Keratinocyte (primary cell): Measurements from ENCODE around the gene RNF144B. TPM values are rescaled to one million over a fixed set of nuclear protein-coding genes. Genes with fewer than 3 reads are reported as not detected.

ENCODE experiments used
- DNase-seq: peaks from one replicate; pipeline ENCODE4 v3.0.0-alpha.2; 2011; ENCODE audit warnings: low read depth, missing footprints, low spot score
- FAIRE-seq: peaks from 2 replicates; lab custom pipeline; 2011; peaks lifted over from hg19 to GRCh38; lab: Jason Lieb, UNC
- H2AFZ ChIP-seq: 2 replicates; pipeline ENCODE4 v1.6.0; 2012; ENCODE audit warnings: low read length, control low read depth, inconsistent platforms; ENCODE audit not compliant: control insufficient read depth
- H3K27ac ChIP-seq: 2 replicates; pipeline ENCODE4 v1.5.1; 2011; ENCODE audit warnings: low read length; ENCODE audit not compliant: control insufficient read depth, insufficient read depth
- H3K27me3 ChIP-seq: 3 replicates; pipeline ENCODE4 v1.6.0; 2011; ENCODE audit warnings: low read length; ENCODE audit not compliant: control insufficient read depth, insufficient read depth; ENCODE audit errors: extremely low read depth
- H3K36me3 ChIP-seq, 2 experiments: 2 replicates in 1 of 2; 3 replicates in 1 of 2; pipeline ENCODE4 v1.5.1; 2011; ENCODE audit warnings: low read length in 2 of 2, mild to moderate bottlenecking in 1 of 2; ENCODE audit not compliant: control insufficient read depth in 2 of 2, insufficient read depth in 2 of 2; ENCODE audit errors: extremely low read depth in 1 of 2
- H3K4me1 ChIP-seq: 3 replicates; pipeline ENCODE4 v1.5.1; 2011; ENCODE audit warnings: low read length; ENCODE audit not compliant: control insufficient read depth, insufficient read depth; ENCODE audit errors: extremely low read depth
- H3K4me2 ChIP-seq: 3 replicates; pipeline ENCODE4 v1.6.0; 2011; ENCODE audit warnings: low read depth, low read length; ENCODE audit not compliant: control insufficient read depth, insufficient read depth; ENCODE audit errors: extremely low read depth
- H3K4me3 ChIP-seq, 3 experiments: fragments of 200-600 bp in 1 of 3; sonication (generic) in 1 of 3; 2 replicates in 2 of 3; 3 replicates in 1 of 3; pipeline ENCODE4 v1.5.1; 2011 to 2016; ENCODE audit warnings: low read length in 3 of 3, mild to moderate bottlenecking in 3 of 3, control low read depth in 2 of 3, inconsistent platforms in 1 of 3, low read depth in 1 of 3, mixed read lengths in 1 of 3, mixed run types in 1 of 3, moderate library complexity in 1 of 3; ENCODE audit not compliant: control insufficient read depth in 2 of 3, insufficient read depth in 2 of 3; ENCODE audit errors: extremely low read depth in 1 of 3
- H3K79me2 ChIP-seq: 2 replicates; pipeline ENCODE4 v1.6.0; 2012; ENCODE audit warnings: low read length; ENCODE audit not compliant: control insufficient read depth, insufficient read depth
- H3K9ac ChIP-seq: 3 replicates; pipeline ENCODE4 v1.6.0; 2011; ENCODE audit warnings: low read length; ENCODE audit not compliant: control insufficient read depth, insufficient read depth; ENCODE audit errors: extremely low read depth
- H3K9me1 ChIP-seq: 3 replicates; pipeline ENCODE4 v1.6.0; 2011; ENCODE audit warnings: low read length; ENCODE audit not compliant: control insufficient read depth, insufficient read depth; ENCODE audit errors: extremely low read depth
- H3K9me3 ChIP-seq: 2 replicates; pipeline ENCODE4 v1.5.1; 2012; ENCODE audit warnings: low read depth, low read length; ENCODE audit not compliant: control insufficient read depth
- H4K20me1 ChIP-seq: 3 replicates; pipeline ENCODE4 v1.6.0; 2011; ENCODE audit warnings: low read length; ENCODE audit not compliant: control insufficient read depth, insufficient read depth; ENCODE audit errors: extremely low read depth
- EZH2 ChIP-seq: IDR thresholded peaks from one replicate; pipeline ENCODE4 v1.6.1; 2012; ENCODE audit warnings: inconsistent platforms, mild to moderate bottlenecking, low read length, moderate library complexity
- dilution Hi-C: fragments of 300-500 bp; cut with MboI; formaldehyde crosslinking; loops from one replicate; pipeline ENCODE4 v1.7.0; 2020; ENCODE audit warnings: low sequenced_read_pairs; ENCODE audit not compliant: extremely low pct_ligation_motif_present
- polyA plus RNA-seq, 5 experiments: library from polyadenylated mRNA; depleted of rRNA in 3 of 5; stranded (reverse) in 3 of 5; stranded (forward) in 1 of 5; unstranded in 1 of 5; fragments of >200 nt; gene quantifications; 1 replicate in 1 of 5; 2 replicates in 3 of 5; 3 replicates in 1 of 5; pipeline versions ENCODE4 v1.2.1 to v1.2.3, GENCODE V29; 2011 to 2012; ENCODE audit warnings: missing spikeins in 2 of 5, low read depth in 1 of 5, low replicate concordance in 1 of 5
- TF ChIP-seq, protein P1 (sequence below), 3 experiments: IDR thresholded peaks in 1 of 3; conservative IDR thresholded peaks in 1 of 3; optimal IDR thresholded peaks in 1 of 3; 2 replicates in 2 of 3; 3 replicates in 1 of 3; pipeline versions ENCODE3 to v1.5.1; 2011; ENCODE audit warnings: low read length in 3 of 3, mild to moderate bottlenecking in 3 of 3, moderate library complexity in 2 of 3, control low read depth in 1 of 3, inconsistent platforms in 1 of 3; ENCODE audit not compliant: insufficient read depth in 2 of 3; ENCODE audit errors: extremely low read depth in 1 of 3

RNF144B gene
- polyA plus RNA-seq, 1 donor (not counting 4 experiments of a cell fraction or from before 2014, with no cell fraction given), result 9.0 TPM

DNA sequence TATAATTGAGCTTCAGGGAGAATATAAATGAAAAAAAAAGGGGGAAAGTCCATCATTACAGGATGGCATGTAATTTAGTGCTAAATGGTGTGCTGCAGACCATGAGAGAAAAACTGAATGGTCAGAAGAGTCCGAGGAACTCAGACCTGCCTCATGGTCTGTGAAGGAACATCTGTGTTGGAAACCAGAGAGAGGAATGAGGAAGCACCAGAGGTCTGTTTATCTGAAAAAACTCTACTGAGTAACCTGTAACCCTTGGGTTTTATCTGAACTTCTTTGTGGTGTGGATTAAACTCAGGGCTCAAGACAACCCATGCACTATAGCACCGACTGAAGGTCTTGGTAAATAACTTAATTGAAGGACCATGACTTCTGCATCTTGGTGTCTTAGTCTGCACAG lies 108.1 kb downstream of the RNF144B start:
- DNase-seq (no peak), FAIRE-seq (no peak)
- H4K20me1 ChIP-seq, result no peaks in the 10 kb centered on the region
- dilution Hi-C loops, result no loop called here
- no peak overlapping the region for H3K9ac ChIP-seq
- no peaks in the 10 kb centered on the region for H3K9me1 ChIP-seq
- H3K4me1 ChIP-seq, result peaks cover 7% of the 10 kb centered on the region
- H3K9me3 ChIP-seq, result no peaks in the 10 kb centered on the region
- H3K79me2 ChIP-seq, result no peaks in the 10 kb centered on the region
- no peak overlapping the region for H3K27ac ChIP-seq
- no peaks in the 10 kb centered on the region for H3K27me3 ChIP-seq
- no peak for TF ChIP-seq EZH2
- TF ChIP-seq, protein P1, sequence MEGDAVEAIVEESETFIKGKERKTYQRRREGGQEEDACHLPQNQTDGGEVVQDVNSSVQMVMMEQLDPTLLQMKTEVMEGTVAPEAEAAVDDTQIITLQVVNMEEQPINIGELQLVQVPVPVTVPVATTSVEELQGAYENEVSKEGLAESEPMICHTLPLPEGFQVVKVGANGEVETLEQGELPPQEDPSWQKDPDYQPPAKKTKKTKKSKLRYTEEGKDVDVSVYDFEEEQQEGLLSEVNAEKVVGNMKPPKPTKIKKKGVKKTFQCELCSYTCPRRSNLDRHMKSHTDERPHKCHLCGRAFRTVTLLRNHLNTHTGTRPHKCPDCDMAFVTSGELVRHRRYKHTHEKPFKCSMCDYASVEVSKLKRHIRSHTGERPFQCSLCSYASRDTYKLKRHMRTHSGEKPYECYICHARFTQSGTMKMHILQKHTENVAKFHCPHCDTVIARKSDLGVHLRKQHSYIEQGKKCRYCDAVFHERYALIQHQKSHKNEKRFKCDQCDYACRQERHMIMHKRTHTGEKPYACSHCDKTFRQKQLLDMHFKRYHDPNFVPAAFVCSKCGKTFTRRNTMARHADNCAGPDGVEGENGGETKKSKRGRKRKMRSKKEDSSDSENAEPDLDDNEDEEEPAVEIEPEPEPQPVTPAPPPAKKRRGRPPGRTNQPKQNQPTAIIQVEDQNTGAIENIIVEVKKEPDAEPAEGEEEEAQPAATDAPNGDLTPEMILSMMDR (optimal IDR thresholded peaks at IDR 0.05 in 1 of 3, IDR thresholded peaks at IDR 0.05 in 1 of 3, conservative IDR thresholded peaks at IDR 0.05 in 1 of 3; ENCODE audit: extremely low read depth in 1 of 3, insufficient read depth in 2 of 3, low read length in 3 of 3), result no peak
- no peak overlapping the region for H3K4me2 ChIP-seq
- H3K4me3 ChIP-seq, result no peak overlapping the region
- no peaks in the 10 kb centered on the region for H3K36me3 ChIP-seq
- H2AFZ ChIP-seq, result no peak overlapping the region

DNA sequence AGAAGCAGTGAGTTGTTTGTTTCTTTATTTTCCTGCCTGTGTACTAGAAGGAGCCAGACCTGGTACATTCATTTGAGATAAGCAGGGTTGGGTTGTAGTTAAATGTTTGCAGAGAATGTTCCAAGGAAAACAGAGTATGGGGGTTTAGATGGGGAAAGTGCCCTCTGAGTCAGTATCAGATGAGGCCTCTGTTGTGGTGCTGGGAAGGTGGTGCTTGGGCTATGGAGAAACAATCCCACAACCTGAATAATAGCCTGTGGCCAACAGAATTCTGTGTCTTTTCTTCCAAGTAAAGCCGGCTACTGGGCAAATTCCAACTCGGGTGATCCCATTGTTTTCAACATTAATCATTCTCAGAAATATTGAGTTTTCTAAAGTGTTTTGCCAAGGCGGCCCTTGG lies 109.3 kb downstream of the RNF144B start:
- Histone ChIP-seq H3K4me1 (peaks cover 7% of the 10 kb centered on the region), H3K4me3 (no peak overlapping the region), H3K79me2 (no peaks in the 10 kb centered on the region), H2AFZ (no peak overlapping the region), H3K27me3 (no peaks in the 10 kb centered on the region), H4K20me1 (no peaks in the 10 kb centered on the region), H3K9me1 (no peaks in the 10 kb centered on the region), H3K9me3 (no peaks in the 10 kb centered on the region), H3K36me3 (no peaks in the 10 kb centered on the region), H3K9ac (no peak overlapping the region), H3K27ac (no peak overlapping the region), H3K4me2 (no peak overlapping the region)
- DNase-seq, result no peak
- TF ChIP-seq, protein P1 (optimal IDR thresholded peaks at IDR 0.05 in 1 of 3, IDR thresholded peaks at IDR 0.05 in 1 of 3, conservative IDR thresholded peaks at IDR 0.05 in 1 of 3; ENCODE audit: extremely low read depth in 1 of 3, insufficient read depth in 2 of 3, low read length in 3 of 3), result no peak
- TF ChIP-seq EZH2, result no peak
- no peak for FAIRE-seq
- dilution Hi-C loops, result no loop called here
